NCI-H82 treated with DMSO at 0.1 percent for 48 hours (cell line): Measurements from ENCODE around the gene KLHDC9.
A peak's percentile ranks its signal among the peaks of the same experiment; 100 is the strongest.
"Not testable (repeated sequence)": the region's sequence is repeated elsewhere in the genome, so short reads cannot be mapped to it uniquely, and the experiment has no call there.

Source experiments
- DNase-seq: peaks from one replicate; lab custom pipeline; 2025; ENCODE audit not compliant: unreplicated experiment; lab: John Stamatoyannopoulos, UW

KLHDC9 gene

DNA sequence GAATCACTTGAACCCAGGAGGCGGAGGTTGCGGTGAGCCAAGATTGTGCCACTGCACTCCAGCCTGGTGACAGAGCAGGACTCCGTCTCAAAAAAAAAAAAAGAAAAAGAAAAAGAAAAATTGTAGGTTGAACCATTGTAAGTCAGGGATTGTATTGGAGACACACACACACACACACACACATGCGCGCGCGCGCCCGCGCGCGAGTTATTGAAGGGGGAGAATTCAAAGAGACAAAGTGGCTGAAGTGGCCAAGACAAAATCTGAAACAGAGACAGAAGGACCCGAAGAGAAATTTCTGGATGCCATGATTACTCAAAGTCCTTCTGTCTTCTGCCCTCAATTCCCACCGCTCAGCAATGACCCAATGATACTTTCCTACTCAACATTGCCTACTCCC lies 3.7 kb upstream of the KLHDC9 start:
- no peak for DNase-seq

DNA sequence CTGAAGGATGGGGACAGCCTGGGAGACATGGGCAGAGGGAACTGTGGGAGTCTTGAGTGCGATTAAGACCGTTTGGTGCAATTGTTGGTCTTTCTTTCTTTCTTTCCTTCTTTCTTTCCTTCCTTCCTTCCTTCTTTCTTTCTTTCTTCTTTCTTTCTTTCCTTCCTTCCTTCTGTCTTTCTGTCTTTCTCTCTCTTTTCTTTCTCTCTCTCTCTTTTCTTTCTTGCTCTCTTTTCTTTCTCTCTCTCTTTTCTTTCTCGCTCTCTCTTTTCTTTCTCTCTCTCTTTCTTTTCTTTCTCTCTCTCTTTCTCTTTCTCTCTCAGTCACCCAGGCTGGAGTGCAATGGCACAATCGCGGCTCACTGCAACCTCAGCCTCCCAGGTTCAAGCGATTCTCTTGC lies 2.9 kb upstream of the KLHDC9 start:
- no peak for DNase-seq

DNA sequence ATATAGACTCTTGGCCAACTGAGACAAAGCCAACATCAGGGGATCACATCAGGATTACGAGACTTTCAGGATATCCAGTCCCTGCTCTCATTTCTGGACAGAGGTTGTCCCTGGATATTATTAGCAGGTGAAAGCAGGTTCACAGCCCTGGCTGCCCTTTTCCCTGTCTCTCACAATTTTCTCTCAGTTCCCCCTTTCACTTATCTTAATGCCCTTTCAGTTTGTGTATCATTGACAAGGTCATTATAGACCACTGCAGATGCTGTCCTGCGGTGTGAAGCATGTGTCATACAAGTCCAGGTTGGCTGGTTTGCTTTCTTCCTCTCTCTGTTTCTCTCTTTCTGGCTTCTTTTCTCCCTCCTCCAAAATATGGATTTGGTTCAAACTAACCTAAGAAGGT lies 2.1 kb upstream of the KLHDC9 start:
- no peak for DNase-seq

DNA sequence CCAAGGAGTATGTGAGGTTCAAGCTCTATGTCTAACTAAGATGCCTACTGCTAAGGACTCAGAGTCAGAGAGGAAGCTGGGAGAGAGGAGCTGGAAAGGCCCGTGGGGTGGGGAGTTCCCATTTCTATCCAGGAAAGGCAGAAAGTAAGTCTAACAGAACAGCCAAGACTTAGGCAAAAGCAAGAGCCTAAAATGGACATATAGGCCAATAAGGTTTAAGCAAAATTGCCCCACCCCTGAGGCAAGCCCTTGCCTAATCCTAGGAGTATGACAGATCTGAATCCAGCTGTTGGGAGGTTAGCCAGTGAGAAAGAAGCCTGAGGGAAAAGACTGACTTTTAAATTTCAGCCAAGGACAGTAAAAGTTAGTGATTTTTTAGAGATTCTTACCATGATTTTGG lies 1.6 kb upstream of the KLHDC9 start:
- no peak for DNase-seq

DNA sequence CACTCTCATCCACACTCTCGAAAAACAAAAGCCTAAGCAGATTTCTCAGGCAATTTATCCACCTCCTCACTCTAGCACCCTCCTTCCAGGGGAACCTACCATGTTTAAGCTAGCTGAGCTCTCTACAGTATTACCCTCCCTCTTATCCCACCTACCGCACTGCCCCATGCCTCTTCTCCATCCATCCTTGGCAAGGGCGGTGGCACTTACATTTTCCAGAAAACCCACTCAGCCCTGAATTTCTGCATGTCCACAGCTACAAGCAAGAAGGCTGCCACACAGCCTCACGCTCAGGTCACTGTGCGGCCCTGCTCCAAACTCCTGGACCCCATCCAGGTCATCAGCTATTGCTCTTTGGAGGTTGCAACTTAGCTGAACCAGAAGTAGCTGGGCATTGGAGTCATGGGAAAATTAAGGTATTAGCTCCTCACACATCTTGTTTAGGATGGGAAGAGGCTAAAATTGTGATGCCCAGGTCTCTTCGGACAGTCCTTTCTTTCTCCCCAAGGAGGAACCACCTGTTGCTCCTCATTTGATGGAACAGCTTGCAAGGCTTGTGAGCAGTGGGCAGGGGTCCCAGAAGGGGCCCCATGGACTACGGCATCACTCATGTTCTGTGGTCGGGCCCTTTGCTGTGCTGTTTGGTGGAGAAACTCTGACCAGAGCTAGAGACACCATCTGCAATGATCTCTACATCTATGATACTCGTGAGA lies 1.1 kb downstream of the KLHDC9 start:
- DNase-seq = no peak

DNA sequence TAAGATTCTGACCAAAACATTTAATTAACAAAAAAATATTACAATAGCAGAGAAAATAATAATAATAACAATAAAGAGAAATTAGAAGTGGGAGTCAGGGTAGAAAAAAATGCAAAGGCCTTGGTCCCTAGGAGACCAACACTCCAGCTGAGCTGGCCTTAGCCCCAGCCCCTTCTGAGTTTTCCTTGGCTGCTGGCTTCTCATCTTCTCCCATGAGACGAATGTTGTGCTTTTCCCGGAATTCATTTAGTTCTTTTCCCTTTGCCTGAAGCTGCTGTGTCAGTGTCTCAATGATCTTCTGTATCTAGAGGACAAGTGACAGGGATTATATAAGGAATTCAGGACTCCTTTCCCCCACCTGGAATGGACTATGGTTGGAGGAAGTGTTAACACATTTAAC lies 2.4 kb downstream of the KLHDC9 start:
- no peak for DNase-seq

DNA sequence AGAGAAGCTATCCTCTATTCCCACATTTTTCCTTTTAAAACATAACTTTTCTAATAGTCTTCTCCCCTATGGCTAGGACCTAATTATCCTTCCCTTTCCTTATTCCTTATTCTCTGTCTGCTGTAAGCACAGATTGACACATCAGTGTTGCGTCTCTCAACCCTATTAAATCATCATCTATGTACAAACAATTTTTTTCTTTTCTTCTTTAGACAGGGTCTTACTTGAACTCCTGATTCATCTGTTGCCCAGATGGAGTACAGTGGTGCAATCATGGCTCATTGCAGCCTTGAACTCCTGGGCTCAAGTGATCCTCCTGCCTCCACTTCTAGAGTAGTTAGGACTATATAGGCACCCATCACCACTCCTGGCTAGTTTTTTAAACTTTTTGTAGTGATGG lies 8.3 kb downstream of the KLHDC9 start:
- DNase-seq = no peak

DNA sequence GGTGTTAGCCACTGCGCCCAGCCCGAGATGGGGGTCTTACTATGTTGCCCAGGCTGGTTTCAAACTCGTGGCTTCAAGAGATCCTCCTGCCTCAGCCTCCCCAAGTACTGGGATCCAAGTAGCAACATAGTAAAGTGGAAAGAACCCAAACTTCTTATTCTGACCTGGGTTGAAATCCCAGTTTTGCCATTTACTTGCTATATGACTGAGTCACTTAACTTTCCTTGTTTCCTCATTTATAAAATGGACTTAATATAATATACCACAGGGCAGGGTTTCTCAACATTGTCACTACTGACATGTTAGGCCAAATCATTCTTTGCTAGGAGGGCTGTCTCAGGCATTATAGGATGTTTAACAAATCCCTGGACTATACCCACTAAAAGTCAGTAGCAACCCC lies 13.0 kb downstream of the KLHDC9 start:
- DNase-seq = no peak

DNA sequence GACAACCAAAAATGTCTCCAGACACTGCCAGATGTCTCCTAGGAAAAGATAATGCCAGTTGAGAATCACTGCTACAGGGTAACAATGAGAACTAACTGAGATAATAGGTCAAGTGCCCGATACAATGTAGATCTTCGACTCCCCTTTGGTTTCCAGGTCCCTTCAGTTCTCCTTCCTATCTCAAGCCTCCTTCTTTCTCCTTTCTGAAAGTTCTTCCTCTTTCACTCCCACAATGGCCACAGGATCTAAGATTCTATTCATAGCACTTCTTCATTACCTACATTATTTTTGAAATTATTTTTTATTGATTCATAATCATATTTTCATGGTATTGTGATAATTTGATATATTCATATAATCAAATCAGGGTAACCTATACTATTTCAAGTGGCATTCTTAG lies 13.4 kb downstream of the KLHDC9 start:
- DNase-seq = no peak

DNA sequence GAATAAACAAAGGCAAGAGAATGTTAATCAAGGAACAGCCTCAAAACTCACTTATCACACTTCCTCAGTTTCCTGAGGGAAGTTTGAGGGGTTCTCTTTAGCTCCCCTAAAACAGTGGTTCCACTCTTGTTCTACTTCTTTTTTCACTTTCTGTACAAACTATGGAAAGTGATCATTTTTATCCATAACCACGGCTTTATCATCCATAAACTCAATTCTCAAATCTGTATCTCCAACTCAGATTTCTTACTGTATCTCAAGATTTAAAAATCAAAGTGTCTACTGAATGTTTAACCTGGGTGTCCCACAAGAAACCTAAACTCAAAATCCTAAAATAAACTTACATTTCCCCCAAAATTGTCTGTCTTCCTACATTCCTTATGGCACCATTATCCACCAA lies 15.8 kb downstream of the KLHDC9 start:
- DNase-seq = no peak

DNA sequence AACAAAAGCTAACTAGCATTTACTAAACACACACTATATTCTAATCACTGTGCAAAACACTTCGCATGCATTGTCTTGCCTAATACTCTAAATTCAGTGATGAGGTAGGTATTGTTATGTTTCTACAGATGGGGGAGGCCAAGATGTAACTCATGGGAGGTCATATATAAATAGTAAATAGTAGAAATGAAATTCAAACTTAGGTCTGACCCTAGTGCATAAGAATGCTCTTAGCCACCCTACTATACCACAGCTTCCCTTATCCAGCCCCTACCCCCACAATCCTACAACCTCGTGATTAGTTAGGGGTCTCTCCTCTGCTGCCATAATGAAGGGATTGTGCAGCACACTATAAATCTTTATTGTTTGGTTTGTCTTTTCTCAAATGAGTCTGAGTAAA lies 16.4 kb downstream of the KLHDC9 start:
- DNase-seq = no peak

DNA sequence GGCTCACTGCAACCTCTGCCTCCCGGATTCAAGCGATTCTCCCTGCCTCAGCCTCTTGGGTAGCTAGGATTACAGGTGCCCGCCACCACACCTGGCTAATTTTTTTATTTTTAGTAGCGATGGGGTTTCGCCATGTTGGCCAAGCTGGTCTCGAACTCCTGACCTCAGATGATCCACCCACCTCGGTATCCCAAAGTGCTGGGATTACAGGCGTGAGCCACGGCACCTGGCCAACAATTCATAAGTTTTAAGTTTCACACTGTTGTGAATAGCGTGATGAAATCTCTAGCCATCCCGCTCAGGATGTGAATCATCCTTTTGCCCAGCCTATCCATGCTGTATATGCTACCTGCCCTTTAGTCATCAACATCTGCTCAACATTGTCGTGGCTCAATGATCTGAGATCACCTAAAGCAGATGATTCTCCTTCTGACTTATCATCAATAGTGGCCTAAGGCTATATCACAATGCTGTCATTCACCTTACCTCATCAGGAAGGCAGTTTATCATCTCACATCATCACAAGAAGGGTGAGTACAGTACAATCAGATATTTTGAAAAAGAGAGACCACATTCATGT lies 17.1 kb downstream of the KLHDC9 start:
- no peak for DNase-seq

DNA sequence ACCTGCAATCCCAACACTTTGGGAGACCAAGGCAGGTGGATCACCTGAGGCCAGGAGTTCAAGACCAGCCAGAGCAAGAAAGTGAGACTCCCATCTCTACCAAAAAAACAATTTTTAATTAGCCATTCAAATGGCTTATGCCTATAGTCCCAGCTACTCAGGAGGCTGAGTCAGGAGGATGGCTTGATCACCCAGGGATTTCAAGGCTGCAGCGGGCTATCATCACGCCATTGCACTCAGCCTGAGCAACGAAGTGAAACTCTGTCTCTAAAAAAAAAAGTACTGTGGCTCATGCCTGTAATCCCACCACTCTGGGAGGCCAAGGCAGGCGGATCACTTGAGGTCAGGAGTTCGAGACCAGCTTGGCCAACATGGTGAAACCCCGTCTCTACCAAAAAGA lies 17.8 kb downstream of the KLHDC9 start:
- not testable (repeated sequence) for DNase-seq

DNA sequence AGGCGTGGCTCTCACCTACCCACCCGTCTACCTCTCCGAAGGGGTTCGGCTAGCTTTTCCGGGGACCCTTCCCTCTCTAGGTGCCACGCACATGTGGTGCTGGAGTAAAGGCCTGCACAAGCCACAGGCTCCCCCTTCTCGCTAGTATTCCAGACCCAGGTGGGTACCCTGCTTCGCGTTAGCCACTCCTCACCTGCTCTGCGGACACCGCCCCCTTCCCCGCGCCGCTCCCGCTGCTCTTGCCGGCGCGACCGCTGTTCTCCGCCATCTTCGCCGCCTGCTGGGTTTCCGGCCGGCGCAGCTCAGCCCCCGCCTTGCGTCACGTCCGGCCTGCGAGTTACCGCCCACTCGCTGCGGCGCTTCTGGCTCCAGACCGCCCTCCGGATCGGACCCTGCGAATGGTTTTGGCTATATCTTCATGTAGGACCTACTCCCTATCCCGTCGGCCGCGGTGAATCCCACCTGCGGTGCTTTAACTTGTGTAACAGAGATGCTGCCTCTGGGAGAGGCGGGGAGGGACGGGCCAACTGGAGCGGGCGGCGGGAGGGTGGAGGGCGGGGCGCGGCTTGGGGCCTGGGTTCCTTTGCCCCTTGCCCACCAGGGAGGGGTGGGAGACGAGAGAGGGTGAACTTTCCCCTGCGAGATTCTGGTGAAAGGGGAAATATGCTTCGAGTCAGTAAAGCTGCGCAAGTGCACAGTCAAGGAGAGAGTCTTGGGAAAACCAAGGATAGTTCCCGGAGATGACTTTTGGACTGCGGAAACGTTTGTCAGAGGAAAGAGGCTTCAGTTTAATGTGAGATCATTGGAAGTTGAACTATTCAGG lies 19.8 kb downstream of the KLHDC9 start, which contains the start of the genes NIT1 and PFDN2:
Gene NIT1 (plus strand): TSS at position 347 of the 823 bp plus-strand sequence. CDS start 72 bp downstream, at position 419.
Gene PFDN2 (minus strand): TSS at position 279 of the 823 bp plus-strand sequence. CDS start 11 bp downstream, at position 268.
- peak; percentile 51 for DNase-seq

DNA sequence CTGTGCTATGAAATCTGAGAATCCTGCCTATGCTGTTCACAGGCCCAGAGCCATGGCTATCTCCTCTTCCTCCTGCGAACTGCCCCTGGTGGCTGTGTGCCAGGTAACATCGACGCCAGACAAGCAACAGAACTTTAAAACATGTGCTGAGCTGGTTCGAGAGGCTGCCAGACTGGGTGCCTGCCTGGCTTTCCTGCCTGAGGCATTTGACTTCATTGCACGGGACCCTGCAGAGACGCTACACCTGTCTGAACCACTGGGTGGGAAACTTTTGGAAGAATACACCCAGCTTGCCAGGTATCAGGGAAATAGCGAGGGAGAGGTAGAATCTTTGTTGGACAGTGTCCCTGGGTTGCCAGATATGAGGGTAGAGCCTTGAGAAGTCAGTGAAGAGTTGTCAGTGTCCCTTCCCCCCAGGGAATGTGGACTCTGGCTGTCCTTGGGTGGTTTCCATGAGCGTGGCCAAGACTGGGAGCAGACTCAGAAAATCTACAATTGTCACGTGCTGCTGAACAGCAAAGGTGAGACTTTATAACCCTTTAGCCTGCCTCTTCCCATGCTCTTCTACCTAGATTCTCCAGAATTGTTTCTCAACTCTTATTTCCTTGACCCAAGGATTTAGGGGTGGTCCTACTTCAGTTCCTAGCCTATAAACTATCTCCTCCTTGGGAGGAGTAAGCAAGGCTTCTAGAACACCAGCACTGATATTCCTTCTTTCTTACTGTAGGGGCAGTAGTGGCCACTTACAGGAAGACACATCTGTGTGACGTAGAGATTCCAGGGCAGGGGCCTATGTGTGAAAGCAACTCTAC lies 21.1 kb downstream of the KLHDC9 start:
- DNase-seq = peak; percentile 43

DNA sequence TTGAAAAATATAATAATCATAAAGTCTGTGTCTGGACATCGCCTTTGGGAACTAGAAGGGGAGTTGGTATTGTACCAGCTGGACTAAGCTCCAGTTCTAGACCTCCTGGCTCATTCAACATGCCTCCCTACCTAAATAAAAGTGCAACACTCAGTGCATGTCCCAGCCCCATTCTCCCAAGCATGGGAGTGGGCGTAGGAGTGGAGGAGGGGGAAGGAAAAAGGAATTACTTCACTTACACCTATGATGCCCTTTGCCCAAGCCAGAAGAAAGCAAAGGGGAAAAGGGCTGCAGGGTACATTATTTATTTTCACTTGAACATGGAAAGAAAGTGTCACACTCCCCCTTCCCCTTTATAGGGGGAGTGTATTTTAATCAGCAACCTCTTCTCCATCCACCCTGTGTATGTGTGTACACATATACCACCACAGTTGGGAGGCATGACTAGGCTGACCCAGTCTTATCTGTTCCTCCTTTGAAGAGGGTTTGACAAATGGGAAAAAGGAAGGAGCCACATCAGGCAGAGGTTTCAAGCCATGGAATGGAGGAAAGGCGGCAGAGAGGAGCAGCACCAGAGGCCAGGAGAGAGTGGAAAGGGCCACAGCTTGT lies 23.0 kb downstream of the KLHDC9 start:
- DNase-seq = no peak

DNA sequence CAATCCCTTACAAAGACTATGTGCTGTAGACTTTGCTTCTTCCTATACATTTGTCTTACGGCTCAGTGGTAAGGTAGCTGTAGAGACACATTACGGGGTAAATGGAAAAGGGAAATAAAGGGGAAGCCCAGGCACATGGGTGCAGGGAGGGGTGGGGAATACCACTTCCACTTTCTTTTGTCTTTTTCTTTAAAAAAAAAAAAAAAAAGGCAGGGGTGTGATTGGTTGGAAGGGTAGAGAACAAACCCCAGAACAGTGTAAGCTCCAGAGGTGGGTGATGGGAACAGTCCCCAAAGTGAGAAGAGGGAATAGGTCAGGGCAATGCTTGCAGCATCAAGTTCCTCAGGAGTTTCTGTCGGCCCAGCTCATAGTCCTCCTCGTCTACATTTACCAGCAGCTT lies 23.7 kb downstream of the KLHDC9 start:
- DNase-seq = no peak

DNA sequence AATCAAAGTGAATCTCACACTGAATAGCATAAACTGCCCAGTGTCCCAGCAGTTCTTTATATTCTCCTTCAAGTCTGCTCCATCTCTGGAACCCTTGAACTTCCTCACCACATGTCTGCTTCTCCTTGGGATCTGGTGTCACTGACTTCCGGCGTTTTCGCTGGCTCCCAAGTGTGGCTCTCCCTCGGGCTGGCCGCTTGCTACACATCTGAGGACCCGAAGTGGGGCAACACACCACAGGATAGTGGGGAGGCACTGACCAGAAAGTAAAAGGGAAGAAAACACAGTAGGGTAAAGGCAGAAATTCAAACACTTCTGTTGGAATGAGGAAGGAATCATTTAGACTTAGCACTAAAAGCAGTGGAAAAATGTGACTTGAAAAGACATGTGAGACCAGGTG lies 24.8 kb downstream of the KLHDC9 start:
- no peak for DNase-seq

DNA sequence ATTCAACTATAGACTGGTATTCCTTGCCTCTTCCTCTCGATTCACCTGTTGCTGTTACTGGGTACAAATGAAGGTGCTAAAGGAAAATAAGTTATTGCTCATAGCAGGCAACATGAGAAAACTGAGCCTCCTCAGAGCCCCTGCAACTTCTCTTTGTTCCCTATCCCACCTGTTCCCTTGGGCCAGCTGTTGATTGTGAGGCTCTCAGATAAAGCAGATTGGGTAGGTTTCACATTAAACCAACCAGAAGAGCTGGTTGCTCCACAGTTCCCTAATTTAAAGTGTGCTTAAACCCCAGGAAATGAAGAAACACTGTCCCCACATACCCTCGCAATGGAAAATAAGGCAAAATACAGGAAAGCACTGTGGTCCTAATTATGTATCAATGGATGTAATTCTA lies 29.5 kb downstream of the KLHDC9 start:
- no peak for DNase-seq

DNA sequence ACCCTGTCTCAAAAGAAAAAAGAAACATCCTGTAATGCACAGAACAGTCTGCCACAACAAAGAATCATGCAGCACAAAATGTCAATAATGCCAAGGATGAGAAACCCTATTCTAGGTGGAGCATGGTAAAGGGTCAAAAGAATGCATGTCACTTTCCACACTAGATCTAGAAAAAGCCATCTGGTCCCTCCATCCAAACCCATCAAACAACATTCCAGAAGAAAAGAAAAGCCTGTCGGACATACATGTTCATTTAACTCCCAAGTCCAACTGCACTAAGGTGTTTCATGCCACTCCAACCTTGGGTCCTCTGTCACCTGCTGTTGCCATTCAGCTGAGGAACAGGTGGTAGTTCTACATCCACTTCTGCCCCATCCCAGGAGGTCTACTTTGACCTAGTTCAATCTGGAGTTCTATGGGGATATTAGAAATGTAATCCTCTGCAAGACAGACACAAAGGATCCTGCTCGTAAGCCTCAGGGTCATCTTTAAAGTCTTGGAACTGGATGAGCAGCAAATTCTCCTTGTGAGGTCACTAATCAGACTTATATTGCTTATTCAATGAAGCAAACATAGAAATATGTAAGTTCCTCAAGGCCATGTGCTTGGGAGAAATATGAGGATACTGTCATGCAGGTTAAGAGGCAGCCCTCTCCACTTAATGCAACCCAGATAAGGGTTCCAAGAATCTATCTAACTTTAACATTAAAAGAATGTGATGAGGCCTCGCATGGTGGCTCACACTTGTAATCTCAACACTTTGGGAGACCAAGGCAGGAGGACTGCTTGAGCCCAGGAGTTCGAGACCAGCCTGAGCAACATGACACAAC lies 30.6 kb downstream of the KLHDC9 start:
- DNase-seq = no peak
